Measurements from ENCODE around the gene STUM.
"Not testable (repeated sequence)": the region's sequence is repeated elsewhere in the genome, so short reads cannot be mapped to it uniquely, and the experiment has no call there.

STUM gene

GRCh38 chr1:226589008-226589733, 40.6 kb downstream of the STUM start:
- H3K4me3 Mint-ChIP-seq = no peak overlapping the region
- no peaks in the 10 kb centered on the region for H3K4me1 Mint-ChIP-seq (ENCODE audit: low read depth)
- H3K36me3 Mint-ChIP-seq (ENCODE audit: low read depth) = no peaks in the 10 kb centered on the region
- no peaks in the 10 kb centered on the region for H3K9me3 Mint-ChIP-seq
- no peak for DNase-seq (ENCODE audit: low spot score)
- H3K27ac Mint-ChIP-seq = no peak overlapping the region
- peaks cover 10% of the 10 kb centered on the region for H3K27me3 Mint-ChIP-seq (ENCODE audit: low read depth)

GRCh38 chr1:226590614-226591013, 42.0 kb downstream of the STUM start:
- H3K4me3 Mint-ChIP-seq = no peak overlapping the region
- DNase-seq (ENCODE audit: low spot score) = no peak
- peaks cover 10% of the 10 kb centered on the region for H3K27me3 Mint-ChIP-seq (ENCODE audit: low read depth)
- no peaks in the 10 kb centered on the region for H3K9me3 Mint-ChIP-seq
- H3K27ac Mint-ChIP-seq = no peak overlapping the region
- H3K4me1 Mint-ChIP-seq (ENCODE audit: low read depth) = no peaks in the 10 kb centered on the region
- H3K36me3 Mint-ChIP-seq (ENCODE audit: low read depth) = no peaks in the 10 kb centered on the region

GRCh38 chr1:226593541-226593940, 45.0 kb downstream of the STUM start:
- H3K4me3 Mint-ChIP-seq = no peak overlapping the region
- no peaks in the 10 kb centered on the region for H3K4me1 Mint-ChIP-seq (ENCODE audit: low read depth)
- no peaks in the 10 kb centered on the region for H3K9me3 Mint-ChIP-seq
- H3K27me3 Mint-ChIP-seq (ENCODE audit: low read depth) = peaks cover 11% of the 10 kb centered on the region
- no peaks in the 10 kb centered on the region for H3K36me3 Mint-ChIP-seq (ENCODE audit: low read depth)
- DNase-seq (ENCODE audit: low spot score) = no peak
- H3K27ac Mint-ChIP-seq = no peak overlapping the region

DNA sequence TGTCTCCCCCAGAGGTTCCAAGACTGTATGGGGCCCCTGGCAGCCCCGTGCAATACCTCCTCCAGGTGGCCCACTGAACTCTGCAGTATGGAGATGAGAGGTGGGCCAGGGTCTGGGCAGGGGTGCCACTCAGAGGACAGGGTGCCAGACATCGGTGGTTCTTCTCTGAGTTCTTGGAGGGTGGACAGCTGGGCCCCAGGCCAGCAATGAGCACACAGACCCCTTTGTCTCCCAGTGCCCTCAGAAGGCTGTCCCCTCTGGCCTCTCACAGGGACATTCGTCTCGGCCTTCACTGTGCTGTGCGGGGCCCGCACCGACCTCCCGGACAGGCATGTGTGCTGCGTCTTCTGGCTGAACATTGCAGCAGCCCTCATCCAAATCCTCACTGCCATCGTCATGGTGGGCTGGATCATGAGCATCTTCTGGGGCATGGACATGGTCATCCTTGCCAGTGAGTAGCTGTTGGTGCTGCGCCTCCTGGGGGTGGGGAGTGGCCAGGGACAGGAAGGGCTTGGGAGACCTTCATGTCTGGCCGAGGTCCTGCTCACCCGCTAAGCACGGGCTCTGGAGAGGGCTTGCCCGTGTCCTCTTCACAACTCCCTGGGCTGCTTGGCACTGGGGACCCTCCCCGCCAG, 48.1 kb downstream of the STUM start:
- DNase-seq (ENCODE audit: low spot score) = no peak
- Mint-ChIP-seq H3K27ac (no peak overlapping the region), H3K27me3 (ENCODE audit: low read depth) (peaks cover 10% of the 10 kb centered on the region), H3K4me1 (ENCODE audit: low read depth) (no peaks in the 10 kb centered on the region), H3K9me3 (no peaks in the 10 kb centered on the region), H3K36me3 (ENCODE audit: low read depth) (no peaks in the 10 kb centered on the region), H3K4me3 (no peak overlapping the region)

- no peak for DNase-seq (ENCODE audit: low spot score)
- H3K27ac Mint-ChIP-seq = no peak overlapping the region
- H3K27me3 Mint-ChIP-seq (ENCODE audit: low read depth) = peaks cover 10% of the 10 kb centered on the region
- H3K4me1 Mint-ChIP-seq (ENCODE audit: low read depth) = no peaks in the 10 kb centered on the region
- H3K9me3 Mint-ChIP-seq = no peaks in the 10 kb centered on the region
- H3K36me3 Mint-ChIP-seq (ENCODE audit: low read depth) = no peaks in the 10 kb centered on the region
- no peak overlapping the region for H3K4me3 Mint-ChIP-seq
These were observed 49.3 kb downstream of the STUM start for GRCh38 chr1:226597616-226598454.

- Mint-ChIP-seq H3K36me3 (ENCODE audit: low read depth) (no peaks in the 10 kb centered on the region), H3K4me1 (ENCODE audit: low read depth) (no peaks in the 10 kb centered on the region), H3K9me3 (no peaks in the 10 kb centered on the region), H3K4me3 (no peak overlapping the region), H3K27me3 (ENCODE audit: low read depth) (peaks cover 7% of the 10 kb centered on the region), H3K27ac (no peak overlapping the region)
- no peak for DNase-seq (ENCODE audit: low spot score)
These were observed 49.9 kb downstream of the STUM start for GRCh38 chr1:226598455-226598849.

DNA sequence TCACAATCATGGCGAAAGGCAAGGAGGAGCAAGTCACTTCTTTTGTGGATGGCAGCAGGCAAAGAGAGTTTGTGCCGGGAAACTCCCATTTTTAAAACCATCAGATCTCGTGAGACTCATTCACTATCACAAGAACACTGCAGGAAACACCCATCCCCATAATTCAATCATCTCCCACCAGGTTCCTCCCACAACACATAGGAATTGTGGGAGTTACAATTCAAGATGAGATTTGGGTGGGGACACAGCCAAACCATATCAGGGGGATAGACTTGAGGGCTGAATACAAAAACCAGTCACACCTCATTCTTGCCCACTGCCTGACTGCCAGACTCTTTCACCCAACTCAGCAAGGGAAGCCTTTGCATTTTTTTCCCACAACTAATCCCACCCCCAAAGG, 50.4 kb downstream of the STUM start:
- DNase-seq (ENCODE audit: low spot score); H3K36me3 Mint-ChIP-seq (ENCODE audit: low read depth); H3K4me3 Mint-ChIP-seq; H3K9me3 Mint-ChIP-seq; H3K4me1 Mint-ChIP-seq (ENCODE audit: low read depth); H3K27ac Mint-ChIP-seq; H3K27me3 Mint-ChIP-seq (ENCODE audit: low read depth): not testable (repeated sequence)

DNA sequence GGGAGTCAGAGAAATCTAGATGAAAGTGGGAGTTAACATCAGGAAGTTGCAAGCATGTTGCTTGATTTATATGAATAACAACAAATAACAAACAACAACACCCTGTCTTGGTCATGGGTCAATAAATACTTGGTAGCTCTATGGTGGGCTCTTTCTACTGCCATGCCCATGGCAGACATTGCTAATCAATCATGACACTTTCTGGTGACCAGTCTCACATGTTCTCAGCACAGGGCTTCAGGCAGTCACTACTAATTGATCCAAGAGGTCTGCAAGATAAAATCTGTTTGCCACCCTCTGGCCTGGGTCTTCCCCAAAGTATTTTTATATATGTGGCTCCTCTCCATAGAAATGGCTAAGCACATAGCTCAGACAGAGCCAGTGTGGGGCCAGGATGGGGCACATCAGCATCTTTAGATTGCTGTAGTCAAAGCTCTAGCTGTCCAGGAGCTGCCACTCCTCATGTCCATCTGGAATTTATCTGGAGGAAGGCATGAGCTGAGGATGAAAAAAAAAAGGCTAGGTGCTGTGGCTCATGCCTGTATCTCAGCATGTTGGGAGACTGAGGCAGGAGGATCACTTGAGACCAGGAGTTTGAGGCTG, 51.2 kb downstream of the STUM start:
- Mint-ChIP-seq H3K4me1 (ENCODE audit: low read depth) (peaks cover 2% of the 10 kb centered on the region), H3K4me3 (no peak overlapping the region), H3K36me3 (ENCODE audit: low read depth) (no peaks in the 10 kb centered on the region), H3K27ac (no peak overlapping the region), H3K9me3 (no peaks in the 10 kb centered on the region), H3K27me3 (ENCODE audit: low read depth) (peaks cover 3% of the 10 kb centered on the region)
- DNase-seq (ENCODE audit: low spot score) = no peak

DNA sequence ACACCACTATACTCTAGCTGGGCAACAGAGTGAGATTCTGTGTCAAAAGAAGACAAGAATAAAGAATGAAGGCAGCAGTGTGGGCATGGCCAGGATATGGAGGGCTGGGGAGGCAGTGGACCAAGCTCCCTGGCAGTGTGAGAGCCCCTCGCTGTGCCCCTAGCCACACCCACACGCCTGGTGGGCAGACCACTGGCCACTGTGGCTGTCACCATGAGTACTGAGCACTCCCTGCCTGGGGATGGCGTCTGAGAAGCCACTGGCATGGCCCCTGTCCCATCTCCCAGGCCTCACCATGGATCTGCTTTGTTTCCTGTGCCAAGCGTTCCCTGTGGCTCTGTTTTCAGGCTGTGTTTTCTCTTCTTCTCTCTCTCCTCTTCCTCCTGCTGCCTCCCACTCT, 51.7 kb downstream of the STUM start:
- Mint-ChIP-seq H3K27me3 (ENCODE audit: low read depth) (peaks cover 3% of the 10 kb centered on the region), H3K4me3 (no peak overlapping the region), H3K9me3 (no peaks in the 10 kb centered on the region), H3K4me1 (ENCODE audit: low read depth) (peaks cover 2% of the 10 kb centered on the region), H3K36me3 (ENCODE audit: low read depth) (no peaks in the 10 kb centered on the region), H3K27ac (no peak overlapping the region)
- no peak for DNase-seq (ENCODE audit: low spot score)

DNA sequence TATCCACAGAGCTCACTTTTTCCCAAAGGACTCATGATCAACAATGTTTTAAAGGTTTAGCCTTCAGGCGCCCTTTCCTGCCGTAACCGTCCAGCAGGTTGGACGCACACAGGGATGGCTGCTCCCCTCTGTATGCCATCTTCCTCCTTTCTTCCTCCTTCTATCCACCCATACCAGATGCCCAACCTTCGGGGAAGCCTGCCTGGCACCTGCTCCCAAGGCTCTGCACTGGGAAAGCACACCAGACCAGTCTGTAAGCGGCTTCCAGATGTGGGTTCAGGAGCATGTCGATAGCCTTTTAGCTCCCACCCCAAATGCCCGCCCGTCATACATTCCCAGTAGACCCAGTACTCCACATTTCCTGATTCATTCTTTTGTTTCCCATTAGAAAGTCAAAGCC, 52.9 kb downstream of the STUM start:
- Mint-ChIP-seq H3K4me3 (no peak overlapping the region), H3K4me1 (ENCODE audit: low read depth) (peaks cover 2% of the 10 kb centered on the region), H3K9me3 (no peaks in the 10 kb centered on the region), H3K27ac (no peak overlapping the region), H3K36me3 (ENCODE audit: low read depth) (no peaks in the 10 kb centered on the region), H3K27me3 (ENCODE audit: low read depth) (peaks cover 3% of the 10 kb centered on the region)
- DNase-seq (ENCODE audit: low spot score) = no peak

- Mint-ChIP-seq H3K36me3 (ENCODE audit: low read depth) (no peaks in the 10 kb centered on the region), H3K27ac (no peak overlapping the region), H3K9me3 (no peaks in the 10 kb centered on the region), H3K27me3 (ENCODE audit: low read depth) (peaks cover 3% of the 10 kb centered on the region), H3K4me3 (no peak overlapping the region), H3K4me1 (ENCODE audit: low read depth) (peaks cover 2% of the 10 kb centered on the region)
- no peak for DNase-seq (ENCODE audit: low spot score)
These were observed 53.8 kb downstream of the STUM start for GRCh38 chr1:226602186-226603021.

GRCh38 chr1:226603022-226603857, 54.7 kb downstream of the STUM start:
- DNase-seq (ENCODE audit: low spot score) = no peak
- Mint-ChIP-seq H3K36me3 (ENCODE audit: low read depth) (no peaks in the 10 kb centered on the region), H3K4me1 (ENCODE audit: low read depth) (peaks cover 2% of the 10 kb centered on the region), H3K27ac (no peak overlapping the region), H3K4me3 (no peak overlapping the region), H3K27me3 (ENCODE audit: low read depth) (peaks cover 3% of the 10 kb centered on the region), H3K9me3 (no peaks in the 10 kb centered on the region)

All from T-helper 2 cell treated with Interferon-gamma antibody and Interleukin-4, amounts not matched to agents 5 μg/mL and 100 μg/mL, for 36 hours (primary cell).